Measurements from ENCODE around the gene ZNF609. TPM values are rescaled to one million over a fixed set of nuclear protein-coding genes. Genes with fewer than 3 reads are reported as not detected.
A peak's percentile ranks its signal among the peaks of the same experiment; 100 is the strongest.

Gene ZNF609
- total RNA-seq, 1 experiment from 2014 or later: 31.0 TPM

DNA sequence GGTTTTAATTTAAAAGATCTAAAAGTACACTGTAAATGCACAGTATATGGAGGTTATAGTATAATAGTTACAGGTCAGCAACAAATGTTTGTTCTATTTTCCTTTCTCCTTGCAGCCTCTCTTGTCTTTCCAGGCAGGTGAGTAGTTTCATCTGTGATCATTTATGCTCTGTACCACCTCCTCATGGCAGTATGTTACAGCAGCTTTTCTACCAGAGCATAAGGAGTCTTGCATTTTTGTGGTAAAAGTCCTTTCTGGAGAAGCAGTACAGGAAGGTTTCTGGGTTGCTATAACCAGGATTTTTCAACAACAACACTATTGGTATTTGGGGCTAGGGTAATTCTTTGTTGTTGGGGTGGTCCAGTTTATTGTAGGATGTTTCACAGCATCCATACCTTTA lies 59.5 kb downstream of the ZNF609 start:
- DNase-seq (ENCODE audit: low read depth, low spot score): no peak
- Histone ChIP-seq H4K20me1 (ENCODE audit: insufficient read depth) (0 out of 2 replicates have a peak, but pooled peaks cover 12% of the 10 kb centered on the region), H3K36me3 (ENCODE audit: control insufficient read depth in 1 of 2, insufficient read depth in 2 of 2, low read length in 2 of 2) (no peaks in the 10 kb centered on the region; a peak in 1 of 4 replicates), H3K27me3 (ENCODE audit: insufficient read depth, low read length) (no peaks in the 10 kb centered on the region), H3K4me2 (ENCODE audit: low read length) (no peak overlapping the region), H3K9ac (ENCODE audit: low read length) (no peak overlapping the region), H3K9me2 (ENCODE audit: insufficient read depth) (no peaks in the 10 kb centered on the region), H3K4me1 (ENCODE audit: control insufficient read depth in 1 of 2, insufficient read depth in 2 of 2, low read length in 2 of 2) (peaks cover 36 to 48% of the 10 kb centered on the region in 2 experiments), H3K27ac (ENCODE audit: low read depth, low read length) (no peak overlapping the region), H2AFZ (ENCODE audit: low read depth, low read length, poor library complexity, severe bottlenecking) (no peak overlapping the region), H3K79me2 (ENCODE audit: insufficient read depth, low read length) (peaks cover 75% of the 10 kb centered on the region), H3K4me3 (replicated peaks in 1 of 2; ENCODE audit: low read depth in 1 of 2, low read length in 2 of 2) (no peak overlapping the region), H3K9me3 (ENCODE audit: control insufficient read depth in 1 of 2, insufficient read depth in 1 of 2, low read depth in 1 of 2, low read length in 2 of 2) (no peaks in the 10 kb centered on the region)
- intact Hi-C loops (cut with micrococcal nuclease): no loop called here
- ATAC-seq: no peak
- no peak for TF ChIP-seq EZH2 (IDR thresholded peaks at IDR 0.05)
- TF ChIP-seq, protein P1, sequence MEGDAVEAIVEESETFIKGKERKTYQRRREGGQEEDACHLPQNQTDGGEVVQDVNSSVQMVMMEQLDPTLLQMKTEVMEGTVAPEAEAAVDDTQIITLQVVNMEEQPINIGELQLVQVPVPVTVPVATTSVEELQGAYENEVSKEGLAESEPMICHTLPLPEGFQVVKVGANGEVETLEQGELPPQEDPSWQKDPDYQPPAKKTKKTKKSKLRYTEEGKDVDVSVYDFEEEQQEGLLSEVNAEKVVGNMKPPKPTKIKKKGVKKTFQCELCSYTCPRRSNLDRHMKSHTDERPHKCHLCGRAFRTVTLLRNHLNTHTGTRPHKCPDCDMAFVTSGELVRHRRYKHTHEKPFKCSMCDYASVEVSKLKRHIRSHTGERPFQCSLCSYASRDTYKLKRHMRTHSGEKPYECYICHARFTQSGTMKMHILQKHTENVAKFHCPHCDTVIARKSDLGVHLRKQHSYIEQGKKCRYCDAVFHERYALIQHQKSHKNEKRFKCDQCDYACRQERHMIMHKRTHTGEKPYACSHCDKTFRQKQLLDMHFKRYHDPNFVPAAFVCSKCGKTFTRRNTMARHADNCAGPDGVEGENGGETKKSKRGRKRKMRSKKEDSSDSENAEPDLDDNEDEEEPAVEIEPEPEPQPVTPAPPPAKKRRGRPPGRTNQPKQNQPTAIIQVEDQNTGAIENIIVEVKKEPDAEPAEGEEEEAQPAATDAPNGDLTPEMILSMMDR (IDR thresholded peaks at IDR 0.05 in 2 of 3, conservative IDR thresholded peaks at IDR 0.05 in 1 of 3; ENCODE audit: borderline replicate concordance in 1 of 3, insufficient read depth in 1 of 3, low read depth in 2 of 3, low read length in 2 of 3): peak in 2 of 3 experiments; percentile 39 to 56; a peak in 4 of 6 replicates
- no peak for TF ChIP-seq JUND (IDR thresholded peaks at IDR 0.05)
- ChIA-PET POLR2A (no interaction called here), RAD21 (ENCODE audit: low non-redundant PET in 1 of 2, low total read pairs in 2 of 2, uncharacterized antibody in 2 of 2, unreplicated experiment in 2 of 2) (no interaction called here), CTCF (interaction anchor here (1.0 kb wide), 2 partner anchors 16 to 17 kb away, joined by 3 read pairs; no protein-coding TSS in a partner anchor)
- no TSS peak for BruUV-seq (replicated peaks)

DNA sequence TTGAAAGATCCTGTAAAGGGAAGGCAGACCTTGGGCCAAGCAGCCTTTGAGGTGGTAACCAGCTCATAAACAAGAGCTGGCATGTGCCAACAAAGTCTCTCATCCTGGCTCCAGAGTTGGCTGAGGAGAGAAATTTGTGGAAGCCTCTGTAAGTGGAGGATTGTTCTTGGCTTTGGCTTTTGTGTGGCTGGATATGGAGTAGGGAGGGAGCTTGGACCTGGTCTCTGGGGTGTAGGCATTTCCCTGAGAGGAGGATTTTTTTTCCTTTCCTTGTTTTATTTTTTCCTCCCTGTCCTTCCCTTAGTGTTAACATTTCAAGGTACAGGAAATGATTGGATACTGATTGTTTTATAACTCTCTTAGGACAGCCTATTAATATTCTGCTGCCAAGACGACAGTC lies 60.8 kb downstream of the ZNF609 start:
- peaks cover 46 to 56% of the 10 kb centered on the region in 2 experiments for H3K4me1 ChIP-seq (ENCODE audit: control insufficient read depth in 1 of 2, insufficient read depth in 2 of 2, low read length in 2 of 2)
- H3K4me3 ChIP-seq (replicated peaks in 1 of 2; ENCODE audit: low read depth in 1 of 2, low read length in 2 of 2): no peak overlapping the region
- 0 out of 2 replicates have a peak, but pooled peaks have one; percentile 5 for ATAC-seq
- H3K27ac ChIP-seq (ENCODE audit: low read depth, low read length): peak overlapping the region; percentile 39; the same call in 1 of the 2 replicates
- no peaks in the 10 kb centered on the region for H3K27me3 ChIP-seq (ENCODE audit: insufficient read depth, low read length)
- intact Hi-C loops (cut with micrococcal nuclease): no loop called here
- no peaks in the 10 kb centered on the region; a peak in 1 of 4 replicates for H3K36me3 ChIP-seq (ENCODE audit: control insufficient read depth in 1 of 2, insufficient read depth in 2 of 2, low read length in 2 of 2)
- peak overlapping the region; percentile 34 for H3K4me2 ChIP-seq (ENCODE audit: low read length)
- H4K20me1 ChIP-seq (ENCODE audit: insufficient read depth): 0 out of 2 replicates have a peak, but pooled peaks cover 12% of the 10 kb centered on the region
- no peaks in the 10 kb centered on the region for H3K9me3 ChIP-seq (ENCODE audit: control insufficient read depth in 1 of 2, insufficient read depth in 1 of 2, low read depth in 1 of 2, low read length in 2 of 2)
- ChIA-PET RAD21 (ENCODE audit: low non-redundant PET in 1 of 2, low total read pairs in 2 of 2, uncharacterized antibody in 2 of 2, unreplicated experiment in 2 of 2) (no interaction called here), POLR2A (interaction anchor here (0.6 kb wide), 1 partner anchor 43 kb away, joined by 4 read pairs; no protein-coding TSS in a partner anchor), CTCF (no interaction called here)
- no peak overlapping the region for H2AFZ ChIP-seq (ENCODE audit: low read depth, low read length, poor library complexity, severe bottlenecking)
- DNase-seq (ENCODE audit: low read depth, low spot score): no peak
- H3K79me2 ChIP-seq (ENCODE audit: insufficient read depth, low read length): peaks cover 81% of the 10 kb centered on the region
- BruUV-seq (replicated peaks): no TSS peak
- no peak overlapping the region for H3K9ac ChIP-seq (ENCODE audit: low read length)
- no peaks in the 10 kb centered on the region for H3K9me2 ChIP-seq (ENCODE audit: insufficient read depth)
- TF ChIP-seq FOSL1 (IDR thresholded peaks at IDR 0.05; ENCODE audit: low read depth): no peak
- TF ChIP-seq, protein P2, sequence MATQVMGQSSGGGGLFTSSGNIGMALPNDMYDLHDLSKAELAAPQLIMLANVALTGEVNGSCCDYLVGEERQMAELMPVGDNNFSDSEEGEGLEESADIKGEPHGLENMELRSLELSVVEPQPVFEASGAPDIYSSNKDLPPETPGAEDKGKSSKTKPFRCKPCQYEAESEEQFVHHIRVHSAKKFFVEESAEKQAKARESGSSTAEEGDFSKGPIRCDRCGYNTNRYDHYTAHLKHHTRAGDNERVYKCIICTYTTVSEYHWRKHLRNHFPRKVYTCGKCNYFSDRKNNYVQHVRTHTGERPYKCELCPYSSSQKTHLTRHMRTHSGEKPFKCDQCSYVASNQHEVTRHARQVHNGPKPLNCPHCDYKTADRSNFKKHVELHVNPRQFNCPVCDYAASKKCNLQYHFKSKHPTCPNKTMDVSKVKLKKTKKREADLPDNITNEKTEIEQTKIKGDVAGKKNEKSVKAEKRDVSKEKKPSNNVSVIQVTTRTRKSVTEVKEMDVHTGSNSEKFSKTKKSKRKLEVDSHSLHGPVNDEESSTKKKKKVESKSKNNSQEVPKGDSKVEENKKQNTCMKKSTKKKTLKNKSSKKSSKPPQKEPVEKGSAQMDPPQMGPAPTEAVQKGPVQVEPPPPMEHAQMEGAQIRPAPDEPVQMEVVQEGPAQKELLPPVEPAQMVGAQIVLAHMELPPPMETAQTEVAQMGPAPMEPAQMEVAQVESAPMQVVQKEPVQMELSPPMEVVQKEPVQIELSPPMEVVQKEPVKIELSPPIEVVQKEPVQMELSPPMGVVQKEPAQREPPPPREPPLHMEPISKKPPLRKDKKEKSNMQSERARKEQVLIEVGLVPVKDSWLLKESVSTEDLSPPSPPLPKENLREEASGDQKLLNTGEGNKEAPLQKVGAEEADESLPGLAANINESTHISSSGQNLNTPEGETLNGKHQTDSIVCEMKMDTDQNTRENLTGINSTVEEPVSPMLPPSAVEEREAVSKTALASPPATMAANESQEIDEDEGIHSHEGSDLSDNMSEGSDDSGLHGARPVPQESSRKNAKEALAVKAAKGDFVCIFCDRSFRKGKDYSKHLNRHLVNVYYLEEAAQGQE (IDR thresholded peaks at IDR 0.05; ENCODE audit: low read depth): no peak
- no peak for TF ChIP-seq CBX3 (IDR thresholded peaks at IDR 0.05; ENCODE audit: low read depth)
- no peak for TF ChIP-seq ZNF274 (IDR thresholded peaks at IDR 0.05; ENCODE audit: low read depth, low read length)
- TF ChIP-seq EZH2 (IDR thresholded peaks at IDR 0.05): no peak
- no peak for TF ChIP-seq EGR1 (IDR thresholded peaks at IDR 0.05; ENCODE audit: low read depth)
- TF ChIP-seq, protein P1 (IDR thresholded peaks at IDR 0.05 in 2 of 3, conservative IDR thresholded peaks at IDR 0.05 in 1 of 3; ENCODE audit: borderline replicate concordance in 1 of 3, insufficient read depth in 1 of 3, low read depth in 2 of 3, low read length in 2 of 3): no peak
